ENCODE data around the gene METTL2A.
"Not testable (repeated sequence)": the region's sequence is repeated elsewhere in the genome, so short reads cannot be mapped to it uniquely, and the experiment has no call there.

METTL2A gene

DNA sequence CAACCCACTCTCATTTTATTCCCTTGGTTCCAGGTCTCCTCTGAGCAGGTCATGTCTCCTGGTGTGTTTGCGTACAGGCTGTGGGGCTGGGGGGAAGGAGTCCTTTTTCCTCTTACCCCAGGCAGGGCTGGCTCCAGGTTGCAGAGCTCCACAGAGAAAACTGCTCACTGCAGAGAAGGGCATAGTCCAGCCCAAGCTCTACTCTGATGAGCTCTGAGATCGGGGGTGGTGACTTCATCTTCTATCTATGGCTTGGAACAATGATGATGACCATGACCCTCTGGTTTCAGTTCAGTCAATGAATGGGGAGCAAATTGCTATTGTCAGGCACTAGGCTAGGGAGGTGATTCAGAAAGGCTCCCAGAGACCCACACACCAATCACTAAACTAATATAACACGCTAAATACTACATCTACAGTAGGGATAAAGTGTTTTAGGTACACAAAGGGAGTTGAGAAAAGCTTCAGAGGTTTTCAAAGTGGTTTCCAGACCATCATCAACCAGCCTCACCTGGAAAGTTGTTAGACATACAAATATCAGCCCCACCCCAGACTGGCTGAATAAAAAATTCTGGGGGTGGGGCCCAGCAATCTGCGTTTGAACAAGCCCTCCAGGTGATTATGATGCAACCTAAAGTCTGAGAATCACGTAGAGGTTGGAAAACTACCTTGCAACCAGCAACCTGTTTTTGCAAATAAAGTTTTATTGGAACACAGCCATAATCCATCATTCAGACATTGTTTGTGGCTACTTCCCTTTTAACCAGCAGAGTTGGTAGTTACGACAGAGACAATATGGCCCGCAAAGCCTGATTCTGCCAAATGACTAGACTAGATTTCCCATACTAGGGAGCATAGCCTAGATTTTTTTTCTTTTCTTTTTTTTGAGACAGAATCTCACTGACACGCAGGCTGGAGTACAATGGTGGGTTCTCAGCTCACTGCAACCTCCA lies 49.6 kb downstream of the METTL2A start:
- DNase-seq (ENCODE audit: low spot score), result not testable (repeated sequence)

DNA sequence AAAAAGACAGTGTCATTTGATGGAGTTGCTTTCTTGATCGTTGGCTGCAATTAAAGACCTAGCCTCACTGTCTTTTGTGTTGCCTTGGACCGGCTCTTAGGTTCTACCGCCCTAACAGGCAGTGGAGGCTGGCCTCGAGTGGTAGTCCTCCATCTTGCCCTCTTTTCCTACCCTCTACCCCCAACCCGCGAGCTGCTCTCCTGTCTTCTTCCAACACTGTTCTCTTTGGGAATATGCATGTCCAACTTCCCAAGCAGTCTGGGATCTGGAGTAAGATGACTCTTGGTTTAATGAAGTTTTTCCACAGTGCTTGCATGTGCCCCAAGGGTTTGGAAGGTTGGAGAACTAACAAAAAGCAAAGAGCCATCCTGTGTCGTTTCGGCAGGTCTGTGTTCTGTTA lies 53.4 kb downstream of the METTL2A start:
- DNase-seq (ENCODE audit: low spot score), result not testable (repeated sequence)

DNA sequence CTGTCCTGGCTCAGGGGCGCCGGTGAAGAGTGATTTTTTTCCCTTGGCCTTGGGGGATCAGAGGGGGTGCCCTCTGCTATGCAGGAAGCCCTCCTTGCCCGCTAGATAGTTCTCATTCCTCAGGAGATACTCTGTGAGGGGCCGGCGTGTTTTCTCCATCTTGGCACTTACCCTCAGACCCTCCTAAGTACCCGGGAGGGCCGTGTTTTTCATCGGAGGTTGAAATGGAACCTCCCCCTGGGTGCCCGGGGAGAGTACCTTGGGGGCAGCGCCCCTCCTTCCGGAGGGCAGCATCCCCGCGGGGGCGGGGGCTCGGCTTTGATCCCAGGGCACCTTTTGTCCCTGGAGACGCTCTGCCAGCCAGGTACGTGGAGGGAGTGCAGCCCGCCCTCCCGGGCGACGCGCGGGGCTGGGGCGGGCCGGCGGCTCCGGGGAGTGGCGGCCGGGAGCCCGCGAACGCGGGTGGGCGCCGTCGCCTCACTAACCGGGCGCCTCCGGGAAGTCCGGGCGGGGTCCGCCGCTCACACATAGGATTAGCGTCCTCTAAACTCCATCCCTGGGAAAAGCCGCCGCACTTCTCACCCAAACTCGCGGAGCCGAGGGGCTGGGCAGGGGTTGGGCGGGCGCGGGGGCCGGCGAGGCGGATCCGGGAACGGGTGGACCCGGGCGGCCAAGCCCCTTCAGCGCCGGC lies 54.2 kb downstream of the METTL2A start:
- peak; percentile 32 for DNase-seq (ENCODE audit: low spot score)

DNA sequence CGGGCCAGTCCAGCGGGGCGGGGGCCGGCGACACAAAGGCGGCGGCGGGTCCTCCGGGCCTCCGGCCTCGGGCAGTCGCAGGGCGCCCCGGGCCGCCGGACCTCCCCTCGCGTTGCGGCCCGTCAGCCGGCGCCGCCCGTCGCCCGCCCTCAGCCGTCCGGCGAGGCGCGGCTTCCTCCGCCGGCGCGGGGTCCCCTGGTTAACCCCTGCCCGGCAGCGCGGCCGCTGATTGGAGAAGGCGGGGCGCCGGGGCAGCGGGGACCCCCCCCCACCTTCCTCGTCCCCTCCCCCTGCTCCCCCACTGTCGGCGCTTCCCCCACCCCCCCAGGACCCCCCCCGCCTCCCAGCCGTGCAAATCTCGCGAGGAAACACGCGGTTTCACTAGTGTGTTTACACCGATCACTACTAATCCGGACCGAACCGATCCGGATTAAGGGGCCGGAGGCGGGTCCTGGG lies 54.8 kb downstream of the METTL2A start, which contains the start of gene TLK2:
Gene TLK2, plus strand, starts transcription at position 402 of the 456 bp plus-strand sequence. CDS start 2,301 bp downstream, outside the sequence.
- peak; percentile 81 for DNase-seq (ENCODE audit: low spot score)

DNA sequence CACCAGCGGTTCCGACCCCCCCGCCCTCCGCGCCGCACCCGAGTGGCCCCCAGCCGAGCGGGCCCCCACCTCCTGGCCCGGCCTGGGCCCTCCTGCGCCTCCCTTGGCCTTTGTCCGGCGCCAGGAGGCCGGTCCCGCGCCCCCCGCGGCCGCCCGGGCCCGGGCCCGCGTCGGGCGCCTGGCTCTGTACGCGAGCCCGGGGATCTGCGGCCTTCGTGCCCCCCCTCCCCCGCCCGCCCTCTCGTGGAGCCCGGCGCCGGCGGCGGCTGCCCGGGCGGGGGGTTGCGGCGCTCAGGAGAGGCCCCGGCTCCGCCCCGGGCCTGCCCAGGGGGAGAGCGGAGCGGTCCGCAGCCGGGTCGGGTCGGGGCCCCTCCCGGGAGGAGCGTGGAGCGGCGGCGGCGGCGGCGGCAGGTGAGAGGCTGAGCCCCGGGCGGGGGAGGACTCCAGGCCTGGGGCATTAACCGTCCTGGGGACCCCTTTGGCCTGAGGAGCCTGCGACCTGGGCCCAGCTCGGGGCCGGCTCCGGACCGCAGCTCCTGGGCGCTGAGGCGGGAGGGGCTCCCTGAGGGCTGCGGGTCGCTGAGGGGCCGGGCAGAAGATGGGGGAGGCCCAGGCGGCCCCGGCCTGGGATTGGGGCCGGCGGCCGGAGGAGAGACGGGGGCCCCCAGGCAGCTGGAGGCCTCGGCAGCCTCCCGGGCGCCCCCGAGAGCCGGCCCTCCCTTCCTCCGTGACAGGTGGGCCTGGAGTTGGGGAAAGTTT lies 55.4 kb downstream of the METTL2A start:
- peak; percentile 44 for DNase-seq (ENCODE audit: low spot score)

DNA sequence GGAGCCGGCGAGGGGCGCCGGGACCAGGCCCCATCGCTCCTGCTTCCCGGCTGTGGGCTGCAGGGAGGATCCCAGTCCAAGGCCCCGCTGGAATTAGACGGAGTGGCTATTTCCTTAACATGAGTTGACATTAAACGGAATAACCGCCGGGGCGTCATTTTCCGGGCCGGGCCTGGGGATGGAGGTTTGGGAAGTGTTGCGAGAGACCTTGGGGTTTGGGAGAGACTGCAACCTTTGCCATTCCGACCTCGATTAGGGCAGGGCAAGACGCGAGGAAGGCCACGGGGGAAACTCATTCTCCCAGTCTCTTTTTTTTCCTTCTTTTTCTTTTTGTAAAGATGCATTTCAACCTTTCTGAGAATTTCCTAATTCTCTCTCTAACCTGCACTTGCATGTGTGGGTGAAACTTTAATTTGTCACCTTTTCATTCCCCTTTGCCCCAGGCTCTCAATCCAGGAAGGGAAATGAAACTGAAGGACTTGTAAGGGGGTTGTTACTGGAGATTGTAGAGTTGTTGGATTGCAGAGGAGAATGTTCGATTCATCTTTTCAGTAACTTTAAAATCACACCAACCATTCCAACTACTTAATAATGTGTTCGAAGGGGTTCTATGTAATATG lies 56.1 kb downstream of the METTL2A start:
- peak; percentile 7 for DNase-seq (ENCODE audit: low spot score)

DNA sequence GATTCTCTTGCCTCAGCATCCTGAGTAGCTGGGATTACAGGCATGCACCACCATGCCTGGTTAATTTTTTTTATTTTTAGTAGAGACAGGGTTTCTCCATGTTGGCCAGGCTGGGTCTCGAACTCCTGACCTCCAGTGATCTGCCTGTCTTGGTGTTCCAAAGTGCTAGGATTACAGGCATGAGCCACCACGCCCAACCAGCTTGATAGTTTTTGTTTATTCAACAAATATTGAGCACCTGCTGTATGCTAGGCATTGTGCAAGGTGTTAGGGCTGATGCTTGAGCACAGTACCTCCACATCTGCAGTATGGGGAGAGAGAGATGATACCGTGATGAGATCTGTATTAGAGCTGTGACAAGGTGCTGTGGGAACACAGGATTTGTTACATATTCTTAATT lies 58.9 kb downstream of the METTL2A start:
- DNase-seq (ENCODE audit: low spot score), result not testable (repeated sequence)

DNA sequence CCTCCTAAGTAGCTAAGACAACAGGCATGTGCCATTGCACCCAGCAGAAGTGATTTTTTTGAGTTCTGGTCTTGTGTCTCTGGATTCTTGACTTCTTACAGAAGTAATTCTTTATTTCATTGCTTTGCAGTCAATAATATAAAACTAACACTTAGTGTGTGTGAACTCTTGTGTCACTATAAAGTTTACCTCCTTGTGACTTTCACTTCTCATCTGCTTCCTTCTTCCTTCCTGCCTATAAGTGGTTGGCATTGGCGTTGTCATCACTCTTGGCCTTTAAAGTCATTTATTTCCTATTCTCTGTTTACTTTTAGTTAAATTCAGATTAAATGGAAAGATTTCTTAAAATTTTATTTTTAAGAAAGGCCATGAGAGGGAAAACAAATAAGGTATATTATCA lies 67.3 kb downstream of the METTL2A start:
- DNase-seq (ENCODE audit: low spot score), result not testable (repeated sequence)

DNA sequence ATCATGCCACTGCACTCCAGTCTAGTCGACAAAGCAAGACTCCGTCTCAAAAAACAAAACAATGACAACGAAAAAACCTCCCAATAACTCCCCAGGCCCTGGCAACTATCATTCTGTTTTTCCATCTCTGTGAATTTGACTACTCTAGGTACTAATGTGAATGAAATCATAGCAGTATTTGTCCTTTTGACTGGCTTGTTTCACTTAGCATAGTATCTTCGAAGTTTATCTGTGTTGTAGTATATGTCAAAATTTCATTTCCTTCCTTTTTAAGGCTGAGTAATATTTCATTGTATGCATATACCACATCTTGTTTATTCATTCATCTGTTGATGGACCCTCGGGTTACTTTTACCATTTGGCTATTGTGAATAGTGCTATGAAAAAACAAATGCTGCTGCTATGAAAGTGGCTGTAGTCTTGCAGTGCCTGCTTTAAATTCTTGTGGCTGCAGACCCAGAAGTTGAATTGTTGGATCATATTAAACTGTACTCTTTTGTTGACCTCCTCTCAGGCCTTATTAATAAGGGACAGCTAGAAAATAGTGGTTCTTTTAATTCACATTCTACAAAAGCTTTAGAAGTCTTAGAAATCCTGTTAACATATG lies 69.5 kb downstream of the METTL2A start:
- DNase-seq (ENCODE audit: low spot score), result not testable (repeated sequence)

DNA sequence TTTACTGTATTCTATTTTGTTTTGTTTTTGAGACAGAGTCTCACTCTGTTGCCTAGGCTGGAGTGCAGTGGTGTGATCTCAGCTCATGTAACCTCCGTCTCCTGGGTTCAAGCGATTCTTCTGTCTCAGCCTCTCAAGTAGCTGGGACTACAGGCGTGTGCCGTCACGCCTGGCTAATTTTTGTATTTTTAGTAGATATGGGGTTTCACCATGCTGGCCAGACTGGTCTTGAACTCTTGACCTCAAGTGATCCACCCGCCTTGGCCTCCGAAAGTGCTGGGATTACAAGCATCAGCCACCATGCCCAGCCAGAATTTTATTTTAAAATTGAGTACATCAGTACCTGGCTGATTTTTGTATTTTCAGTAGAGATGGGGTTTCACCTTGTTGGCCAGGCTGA lies 70.4 kb downstream of the METTL2A start:
- DNase-seq (ENCODE audit: low spot score), result not testable (repeated sequence)

DNA sequence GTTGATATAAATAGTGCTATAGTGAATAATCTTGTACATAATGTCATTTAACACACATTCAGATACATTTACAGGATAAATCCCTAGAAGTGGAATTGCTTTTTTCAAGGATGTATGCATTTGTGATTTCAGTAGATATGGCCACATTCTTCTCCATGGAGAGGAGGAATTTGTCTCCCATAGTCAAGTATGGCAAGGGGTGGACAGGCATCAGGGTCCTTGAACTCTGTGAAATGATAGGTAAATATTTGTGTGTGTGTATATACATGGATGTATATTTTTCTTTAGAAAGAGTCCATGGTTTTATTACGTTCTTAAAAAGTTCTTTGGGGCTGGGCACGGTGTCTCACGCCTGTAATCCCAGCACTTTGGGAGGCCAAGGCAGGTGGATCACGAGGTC lies 72.6 kb downstream of the METTL2A start:
- not testable (repeated sequence) for DNase-seq (ENCODE audit: low spot score)

DNA sequence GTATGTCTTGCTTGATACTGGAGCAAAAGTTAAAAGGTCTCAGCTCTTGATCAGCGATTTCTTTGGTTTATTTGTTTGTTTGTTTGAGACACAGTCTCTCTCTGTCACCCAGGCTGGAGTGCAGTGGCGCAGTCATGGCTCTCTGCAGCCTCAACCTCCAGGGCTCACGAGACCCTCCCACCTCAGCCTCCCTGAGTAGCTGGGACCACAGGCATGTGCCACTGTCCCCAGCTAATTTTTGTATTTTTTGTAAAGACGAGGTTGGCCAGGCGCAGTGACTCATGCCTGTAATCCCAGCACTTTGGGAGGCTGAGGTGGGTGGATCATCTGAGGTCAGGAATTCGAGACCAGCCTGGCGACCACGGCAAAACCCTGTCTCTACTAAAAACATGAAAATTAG lies 75.1 kb downstream of the METTL2A start:
- DNase-seq (ENCODE audit: low spot score), result not testable (repeated sequence)
